Measurements from ENCODE around the gene ADAM10.

DNA sequence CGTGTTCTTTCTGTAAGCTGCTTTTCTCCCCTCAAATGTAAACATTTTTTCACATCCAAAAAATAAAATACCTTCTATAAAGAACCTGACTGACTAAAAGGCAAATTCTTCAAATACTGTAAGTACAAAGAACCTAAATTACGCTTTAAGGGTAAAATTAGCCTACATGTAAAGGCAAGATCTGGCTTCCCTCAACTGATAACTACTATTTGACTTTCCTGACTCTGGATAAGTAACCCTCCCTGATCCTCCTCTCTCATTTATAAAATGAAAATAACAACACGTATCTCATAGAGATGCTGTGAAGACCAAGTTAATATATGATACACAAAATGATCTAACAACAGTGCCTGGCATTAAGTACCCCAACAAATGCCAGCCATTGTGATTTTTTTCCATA, 12.2 kb downstream of the ADAM10 start:
- TF ChIP-seq, protein P1, sequence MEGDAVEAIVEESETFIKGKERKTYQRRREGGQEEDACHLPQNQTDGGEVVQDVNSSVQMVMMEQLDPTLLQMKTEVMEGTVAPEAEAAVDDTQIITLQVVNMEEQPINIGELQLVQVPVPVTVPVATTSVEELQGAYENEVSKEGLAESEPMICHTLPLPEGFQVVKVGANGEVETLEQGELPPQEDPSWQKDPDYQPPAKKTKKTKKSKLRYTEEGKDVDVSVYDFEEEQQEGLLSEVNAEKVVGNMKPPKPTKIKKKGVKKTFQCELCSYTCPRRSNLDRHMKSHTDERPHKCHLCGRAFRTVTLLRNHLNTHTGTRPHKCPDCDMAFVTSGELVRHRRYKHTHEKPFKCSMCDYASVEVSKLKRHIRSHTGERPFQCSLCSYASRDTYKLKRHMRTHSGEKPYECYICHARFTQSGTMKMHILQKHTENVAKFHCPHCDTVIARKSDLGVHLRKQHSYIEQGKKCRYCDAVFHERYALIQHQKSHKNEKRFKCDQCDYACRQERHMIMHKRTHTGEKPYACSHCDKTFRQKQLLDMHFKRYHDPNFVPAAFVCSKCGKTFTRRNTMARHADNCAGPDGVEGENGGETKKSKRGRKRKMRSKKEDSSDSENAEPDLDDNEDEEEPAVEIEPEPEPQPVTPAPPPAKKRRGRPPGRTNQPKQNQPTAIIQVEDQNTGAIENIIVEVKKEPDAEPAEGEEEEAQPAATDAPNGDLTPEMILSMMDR (optimal IDR thresholded peaks at IDR 0.05 in 1 of 3, IDR thresholded peaks at IDR 0.05 in 1 of 3, conservative IDR thresholded peaks at IDR 0.05 in 1 of 3; ENCODE audit: extremely low read depth in 1 of 3, insufficient read depth in 2 of 3, low read length in 3 of 3), result no peak
- no peak for TF ChIP-seq EZH2 (IDR thresholded peaks at IDR 0.05; ENCODE audit: low read length)
